CD14-positive monocyte (primary cell): ENCODE measurements around the gene SIMC1. TPM values are rescaled to one million over a fixed set of nuclear protein-coding genes. Genes with fewer than 3 reads are reported as not detected.

ENCODE experiments used
- DNase-seq, 3 donors: peaks; one replicate each; pipeline ENCODE4 v3.0.0-alpha.2; 2011 to 2022
- H2AFZ ChIP-seq: 2 replicates; pipeline ENCODE4 v1.6.0; 2012; ENCODE audit warnings: mild to moderate bottlenecking, low read depth, low read length, inconsistent platforms; ENCODE audit not compliant: insufficient read depth, poor library complexity, severe bottlenecking
- H3K27ac ChIP-seq, 2 donors: 1 replicate in 1 of 2; 2 replicates in 1 of 2; pipeline ENCODE4 v1.5.1; 2012 to 2013; ENCODE audit warnings: low read length in 2 of 2, control low read depth in 1 of 2, inconsistent platforms in 1 of 2, low read depth in 1 of 2, mild to moderate bottlenecking in 1 of 2
- H3K27me3 ChIP-seq, 2 donors: one replicate each; pipeline versions ENCODE4 v1.6.0 to v1.6.1; 2011 to 2013; ENCODE audit warnings: low read length in 2 of 2; ENCODE audit not compliant: control insufficient read depth in 2 of 2, insufficient read depth in 2 of 2
- H3K36me3 ChIP-seq, 2 donors: replicated peaks in 1 of 2; 1 replicate in 1 of 2; 2 replicates in 1 of 2; pipeline versions ENCODE4 v1.5.1 to v1.6.1; 2012 to 2013; ENCODE audit warnings: low read length in 2 of 2, control low read depth in 1 of 2, inconsistent platforms in 1 of 2, mild to moderate bottlenecking in 1 of 2; ENCODE audit not compliant: insufficient read depth in 2 of 2, control insufficient read depth in 1 of 2
- H3K4me1 ChIP-seq, 2 donors: 1 replicate in 1 of 2; 2 replicates in 1 of 2; pipeline versions ENCODE4 v1.5.1 to v1.6.1; 2012 to 2013; ENCODE audit warnings: low read length in 2 of 2, control low read depth in 1 of 2, inconsistent platforms in 1 of 2, mild to moderate bottlenecking in 1 of 2, moderate library complexity in 1 of 2; ENCODE audit not compliant: insufficient read depth in 2 of 2, control insufficient read depth in 1 of 2
- H3K4me2 ChIP-seq: replicated peaks from 2 replicates; pipeline ENCODE3; 2012; ENCODE audit warnings: low read length, moderate library complexity, mild to moderate bottlenecking; ENCODE audit not compliant: poor library complexity, severe bottlenecking; ENCODE audit errors: extremely low read depth
- H3K4me3 ChIP-seq, 3 experiments: fragments of 200-600 bp in 1 of 3; sonication (generic) in 1 of 3; replicated peaks in 1 of 3; 1 replicate in 2 of 3; 2 replicates in 1 of 3; pipeline ENCODE4 v1.5.1; 2011 to 2013; ENCODE audit warnings: low read length in 3 of 3, mild to moderate bottlenecking in 3 of 3, control low read depth in 2 of 3, low read depth in 2 of 3, inconsistent platforms in 1 of 3, moderate library complexity in 1 of 3
- H3K79me2 ChIP-seq: 2 replicates; pipeline ENCODE4 v1.6.0; 2012; ENCODE audit warnings: mild to moderate bottlenecking, control low read depth, inconsistent platforms, low read length, moderate library complexity; ENCODE audit not compliant: insufficient read depth
- H3K9ac ChIP-seq: 2 replicates; pipeline ENCODE4 v1.6.0; 2017; ENCODE audit warnings: low read length, mild to moderate bottlenecking; ENCODE audit not compliant: insufficient read depth, poor library complexity, severe bottlenecking
- H3K9me3 ChIP-seq, 2 donors: replicated peaks in 1 of 2; 1 replicate in 1 of 2; 2 replicates in 1 of 2; pipeline versions ENCODE4 v1.5.1 to v1.6.1; 2012 to 2013; ENCODE audit warnings: low read length in 2 of 2, control low read depth in 1 of 2; ENCODE audit not compliant: control insufficient read depth in 1 of 2, insufficient read depth in 1 of 2
- H4K20me1 ChIP-seq: 2 replicates; pipeline ENCODE4 v1.6.0; 2012; ENCODE audit warnings: mild to moderate bottlenecking, low read length, control low read depth, moderate library complexity; ENCODE audit not compliant: insufficient read depth
- H3K27ac Mint-ChIP-seq, 7 donors: one replicate each; pipeline ENCODE4 v1.8.0; 2020; ENCODE audit warnings: mild to moderate bottlenecking in 7 of 7, mixed read lengths in 7 of 7, moderate library complexity in 6 of 7, inconsistent platforms in 2 of 7
- H3K27me3 Mint-ChIP-seq, 3 donors: one replicate each; pipeline ENCODE4 v1.8.0; 2021 to 2022; ENCODE audit warnings: low read depth in 3 of 3, mild to moderate bottlenecking in 3 of 3, mixed read lengths in 3 of 3, moderate library complexity in 3 of 3, inconsistent platforms in 1 of 3
- H3K36me3 Mint-ChIP-seq, 2 donors: one replicate each; pipeline ENCODE4 v1.8.0; 2020; ENCODE audit warnings: mixed read lengths in 2 of 2, inconsistent platforms in 1 of 2, mild to moderate bottlenecking in 1 of 2
- H3K4me1 Mint-ChIP-seq: one replicate; pipeline ENCODE4 v1.8.0; 2020; ENCODE audit warnings: mild to moderate bottlenecking, mixed read lengths
- H3K4me3 Mint-ChIP-seq, 2 donors: one replicate each; pipeline ENCODE4 v1.8.0; 2020; ENCODE audit warnings: mild to moderate bottlenecking in 2 of 2, mixed read lengths in 2 of 2, moderate library complexity in 1 of 2
- H3K9me3 Mint-ChIP-seq, 7 donors: one replicate each; pipeline ENCODE4 v1.8.0; 2020 to 2022; ENCODE audit warnings: mixed read lengths in 7 of 7, mild to moderate bottlenecking in 6 of 7, moderate library complexity in 6 of 7, inconsistent platforms in 2 of 7
- CTCF ChIP-seq: fragments of 200-600 bp; IDR thresholded peaks from one replicate; pipeline ENCODE4 v1.8.0; 2022; ENCODE audit warnings: antibody characterized with exemption, mild to moderate bottlenecking
- WGBS: methylation state at CpG from one replicate; pipeline ENCODE4 v1.1.5; 2013; ENCODE audit warnings: missing lambda C conversion rate; ENCODE audit not compliant: insufficient coverage; 5-methylcytosine and 5-hydroxymethylcytosine counted together
- intact Hi-C, 2 donors: fragments of 100-400 bp; cut with micrococcal nuclease; formaldehyde crosslinking; loops; one replicate each; pipeline versions ENCODE4 v1.15.0 to v1.15.1; 2023
- polyA plus RNA-seq, 3 donors: library from polyadenylated mRNA; depleted of rRNA in 1 of 3; unstranded in 2 of 3; stranded (reverse) in 1 of 3; fragments of 300-500 nt in 2 of 3; fragments of >200 nt in 1 of 3; fragmentation: Illumina TruSeq in 2 of 3; gene quantifications; 1 replicate in 2 of 3; 2 replicates in 1 of 3; pipeline ENCODE4 v1.2.3, GENCODE V29; 2012 to 2021

SIMC1 gene
- polyA plus RNA-seq, 3 donors, result 2.3 to 8.4 (median 3.7) TPM

DNA sequence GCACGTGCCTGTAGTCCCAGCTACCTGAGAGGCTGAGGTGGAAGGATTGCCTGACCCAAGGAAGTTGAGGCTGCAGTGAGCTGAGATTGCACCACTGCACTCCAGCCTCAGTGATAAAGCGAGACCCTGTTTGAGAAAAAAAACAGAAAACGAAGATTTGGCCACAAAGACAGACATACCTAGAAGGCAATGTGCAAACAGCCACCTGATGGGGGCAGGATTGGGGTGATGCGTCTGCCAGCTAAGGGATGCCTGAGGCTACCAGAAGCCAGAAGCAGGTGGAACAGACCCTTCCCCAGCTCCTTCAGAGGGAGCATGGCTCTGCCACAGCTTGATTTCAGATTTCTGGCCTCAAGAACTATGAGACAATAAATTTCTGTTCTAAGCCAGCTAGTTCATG is 153.3 kb downstream of the SIMC1 start:
- no peak overlapping the region for H3K4me2 ChIP-seq
- no peak overlapping the region for H3K9ac ChIP-seq
- intact Hi-C loops, result no loop called here
- peaks cover 34 to 45% of the 10 kb centered on the region in 2 donors for H3K4me1 ChIP-seq
- no peaks in the 10 kb centered on the region for H3K9me3 Mint-ChIP-seq
- peak overlapping the region in 1 of 2 donors; percentile 69 for H3K27ac ChIP-seq
- no peaks in the 10 kb centered on the region for H3K9me3 ChIP-seq
- H3K27ac Mint-ChIP-seq, result peak overlapping the region in 6 of 7 donors; percentile 5 to 72 (median 54)
- no peak overlapping the region for H3K4me3 ChIP-seq
- peaks cover 33% of the 10 kb centered on the region for H3K79me2 ChIP-seq
- peaks cover 6% of the 10 kb centered on the region for H4K20me1 ChIP-seq
- H3K36me3 Mint-ChIP-seq, result peaks cover 26 to 60% of the 10 kb centered on the region in 2 donors
- peaks cover 41% of the 10 kb centered on the region for H3K4me1 Mint-ChIP-seq
- DNase-seq, result no peak
- no peaks in the 10 kb centered on the region for H3K27me3 ChIP-seq
- no peaks in the 10 kb centered on the region for H3K27me3 Mint-ChIP-seq
- no peak for TF ChIP-seq CTCF
- peaks cover 13 to 58% of the 10 kb centered on the region in 2 donors for H3K36me3 ChIP-seq
- H3K4me3 Mint-ChIP-seq, result no peak overlapping the region
- no peak overlapping the region for H2AFZ ChIP-seq
- WGBS, result 92% methylated on average over 4 of the region's 4 CpGs

DNA sequence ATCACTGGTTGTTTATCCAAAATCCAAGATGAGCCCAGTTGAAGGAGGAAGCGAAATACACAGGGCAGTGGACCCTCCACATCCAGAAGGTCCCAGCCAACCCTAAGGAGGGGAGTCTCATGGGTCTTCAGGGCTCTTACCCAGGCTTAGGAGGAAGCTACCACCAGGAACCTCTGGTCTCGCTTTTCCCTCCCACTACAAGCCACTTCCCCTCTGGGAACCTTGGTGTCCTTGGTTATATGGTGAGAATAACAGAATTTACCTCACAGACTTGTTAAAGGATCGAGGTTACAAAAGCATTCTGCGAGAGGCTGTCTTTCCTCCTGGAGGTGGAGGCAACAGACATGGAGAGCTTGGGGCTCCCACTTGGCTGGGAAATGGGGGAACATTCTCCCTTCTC is 153.8 kb downstream of the SIMC1 start:
- Histone ChIP-seq H3K36me3 (peaks cover 18 to 60% of the 10 kb centered on the region in 2 donors), H3K9me3 (no peaks in the 10 kb centered on the region), H3K27ac (peak overlapping the region; percentile 27 to 69), H3K4me3 (no peak overlapping the region), H3K4me1 (peaks cover 34 to 40% of the 10 kb centered on the region in 2 donors), H3K4me2 (no peak overlapping the region), H3K79me2 (peaks cover 28% of the 10 kb centered on the region), H3K9ac (no peak overlapping the region), H3K27me3 (no peaks in the 10 kb centered on the region), H4K20me1 (peaks cover 2% of the 10 kb centered on the region), H2AFZ (no peak overlapping the region)
- peaks cover 0 to 3% (median 1%) of the 10 kb centered on the region in 3 donors for H3K27me3 Mint-ChIP-seq
- no CpG with 5 or more reads among the region's 4 CpGs for WGBS
- H3K36me3 Mint-ChIP-seq, result peaks cover 28 to 60% of the 10 kb centered on the region in 2 donors
- intact Hi-C loops, result no loop called here
- no peaks in the 10 kb centered on the region for H3K9me3 Mint-ChIP-seq
- TF ChIP-seq CTCF, result no peak
- DNase-seq, result peak in 1 of 3 donors; percentile 7
- H3K4me3 Mint-ChIP-seq, result no peak overlapping the region
- H3K4me1 Mint-ChIP-seq, result peaks cover 35% of the 10 kb centered on the region
- peak overlapping the region in 6 of 7 donors; percentile 15 to 73 (median 64) for H3K27ac Mint-ChIP-seq
